Stomach smooth muscle (tissue), 2 donors: ENCODE results near the gene SLC9C2.
"Not testable (repeated sequence)": the region's sequence is repeated elsewhere in the genome, so short reads cannot be mapped to it uniquely, and the experiment has no call there.

Experiments used
- H3K27ac ChIP-seq: one replicate; pipeline ENCODE4 v1.7.0; 2013; ENCODE audit warnings: mild to moderate bottlenecking, low read length, inconsistent platforms
- H3K27me3 ChIP-seq, 2 donors: one replicate each; pipeline ENCODE4 v1.7.0; 2013; ENCODE audit warnings: low read length in 2 of 2; ENCODE audit not compliant: insufficient read depth in 2 of 2, control insufficient read depth in 1 of 2
- H3K36me3 ChIP-seq, 2 donors: one replicate each; pipeline ENCODE4 v1.7.0; 2013; ENCODE audit warnings: low read length in 2 of 2; ENCODE audit not compliant: control insufficient read depth in 2 of 2, insufficient read depth in 2 of 2
- H3K4me1 ChIP-seq: one replicate; pipeline ENCODE4 v1.7.0; 2013; ENCODE audit warnings: low read length; ENCODE audit not compliant: control insufficient read depth, insufficient read depth
- H3K4me3 ChIP-seq, 2 donors: one replicate each; pipeline ENCODE4 v1.7.0; 2013; ENCODE audit warnings: low read length in 2 of 2
- H3K9ac ChIP-seq, 2 donors: one replicate each; pipeline ENCODE4 v1.7.0; 2013; ENCODE audit warnings: low read length in 2 of 2, mild to moderate bottlenecking in 1 of 2
- H3K9me3 ChIP-seq, 2 donors: one replicate each; pipeline ENCODE4 v1.7.0; 2013; ENCODE audit warnings: low read length in 2 of 2; ENCODE audit not compliant: control insufficient read depth in 2 of 2
- donor health status: healthy.
- donor health status: Pancreatic carcinoma.

Gene SLC9C2

DNA sequence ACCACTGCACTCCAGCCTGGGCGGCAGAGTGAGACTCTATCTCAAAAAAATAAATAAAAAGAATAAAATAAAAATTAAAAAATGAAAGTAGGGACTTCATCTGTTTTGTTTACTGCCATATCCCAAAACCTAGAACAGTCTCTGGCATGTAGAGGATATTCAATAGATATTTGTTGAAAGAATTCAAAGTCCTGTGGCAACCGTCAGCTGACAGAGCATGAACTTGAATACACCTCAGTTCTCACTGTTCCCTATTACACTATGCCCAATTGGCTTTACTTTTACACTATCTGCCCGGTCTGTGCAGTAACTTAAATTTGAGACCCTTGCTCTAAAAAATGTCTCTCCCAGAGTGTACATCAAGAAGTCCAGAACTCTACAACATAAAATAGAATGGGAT, 79.5 kb downstream of the SLC9C2 start:
- no peaks in the 10 kb centered on the region for H3K36me3 ChIP-seq
- H3K4me1 ChIP-seq: no peaks in the 10 kb centered on the region
- H3K27me3 ChIP-seq: no peaks in the 10 kb centered on the region
- no peak overlapping the region for H3K9ac ChIP-seq
- H3K9me3 ChIP-seq: no peaks in the 10 kb centered on the region
- H3K27ac ChIP-seq: no peak overlapping the region
- no peak overlapping the region for H3K4me3 ChIP-seq

DNA sequence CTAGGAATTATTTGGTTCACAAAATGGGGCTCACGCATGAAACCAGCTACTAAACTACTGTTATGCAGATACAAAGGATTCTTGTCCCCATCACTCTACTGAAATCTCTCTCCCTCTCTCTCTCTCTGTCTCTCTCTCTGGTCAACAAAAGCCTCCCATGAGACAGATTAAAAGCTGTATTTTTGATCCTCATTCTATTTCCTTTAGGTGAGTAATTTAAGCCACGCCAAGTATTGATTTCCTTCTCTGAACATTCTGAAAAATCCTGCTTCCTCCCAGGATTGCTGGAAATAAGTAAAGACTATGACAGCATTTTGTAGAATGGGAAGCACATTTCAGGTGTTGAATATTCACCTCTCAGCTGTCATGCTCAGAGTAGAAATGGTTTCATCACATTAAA, 82.1 kb downstream of the SLC9C2 start:
- no peak overlapping the region for H3K9ac ChIP-seq
- no peaks in the 10 kb centered on the region for H3K4me1 ChIP-seq
- H3K27ac ChIP-seq: no peak overlapping the region
- H3K36me3 ChIP-seq: no peaks in the 10 kb centered on the region
- H3K4me3 ChIP-seq: no peak overlapping the region
- H3K27me3 ChIP-seq: no peaks in the 10 kb centered on the region
- no peaks in the 10 kb centered on the region for H3K9me3 ChIP-seq

DNA sequence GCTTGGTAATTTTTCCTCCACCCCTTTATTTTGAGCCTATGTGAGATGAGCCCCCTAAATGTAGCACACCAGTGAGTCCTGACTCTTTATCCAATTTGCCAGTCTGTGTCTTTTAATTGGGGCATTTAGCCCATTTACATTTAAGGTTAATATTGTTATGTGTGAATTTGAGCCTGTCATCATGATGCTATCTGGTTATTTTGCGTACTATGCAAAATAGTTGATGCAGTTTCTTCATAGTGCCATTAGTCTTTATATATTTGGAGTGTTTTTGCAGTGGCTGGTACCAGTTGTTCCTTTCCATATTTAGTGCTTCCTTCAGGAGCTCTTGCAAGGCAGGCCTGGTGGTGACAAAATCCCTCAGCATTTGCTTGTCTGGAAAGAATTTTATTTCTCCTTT, 88.4 kb downstream of the SLC9C2 start:
- not testable (repeated sequence) for H3K4me3 ChIP-seq, H3K36me3 ChIP-seq, H3K27me3 ChIP-seq, H3K9me3 ChIP-seq, H3K4me1 ChIP-seq, H3K9ac ChIP-seq, H3K27ac ChIP-seq

DNA sequence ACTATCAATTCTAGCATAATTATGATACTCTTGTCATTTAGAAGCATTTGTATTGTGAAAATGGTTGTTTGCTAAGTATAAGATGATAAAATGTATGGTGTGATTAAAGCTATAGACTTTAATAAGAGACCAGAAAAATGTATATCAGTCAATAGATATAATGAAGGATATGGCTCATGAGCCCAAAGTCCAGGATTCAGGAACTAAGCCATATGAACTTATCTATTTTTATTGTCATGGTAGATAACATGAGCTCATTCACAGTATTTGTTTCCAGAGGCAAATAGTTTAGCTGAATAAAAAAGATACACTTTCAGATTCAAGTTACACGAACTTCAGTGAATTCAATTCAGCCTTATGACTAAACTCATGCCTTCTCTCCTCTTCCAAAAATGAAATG, 93.1 kb downstream of the SLC9C2 start:
- Histone ChIP-seq H3K4me1 (peaks cover 12% of the 10 kb centered on the region), H3K4me3 (no peak overlapping the region), H3K27ac (no peak overlapping the region), H3K9ac (no peak overlapping the region), H3K27me3 (no peaks in the 10 kb centered on the region), H3K36me3 (no peaks in the 10 kb centered on the region), H3K9me3 (no peaks in the 10 kb centered on the region)

- Histone ChIP-seq H3K9ac (no peak overlapping the region), H3K36me3 (no peaks in the 10 kb centered on the region), H3K27me3 (no peaks in the 10 kb centered on the region), H3K27ac (peak overlapping the region; percentile 31), H3K9me3 (no peaks in the 10 kb centered on the region), H3K4me3 (no peak overlapping the region), H3K4me1 (peaks cover 20% of the 10 kb centered on the region)
Measured at GRCh38 chr1:173508541-173508940, 94.3 kb downstream of the SLC9C2 start.

DNA sequence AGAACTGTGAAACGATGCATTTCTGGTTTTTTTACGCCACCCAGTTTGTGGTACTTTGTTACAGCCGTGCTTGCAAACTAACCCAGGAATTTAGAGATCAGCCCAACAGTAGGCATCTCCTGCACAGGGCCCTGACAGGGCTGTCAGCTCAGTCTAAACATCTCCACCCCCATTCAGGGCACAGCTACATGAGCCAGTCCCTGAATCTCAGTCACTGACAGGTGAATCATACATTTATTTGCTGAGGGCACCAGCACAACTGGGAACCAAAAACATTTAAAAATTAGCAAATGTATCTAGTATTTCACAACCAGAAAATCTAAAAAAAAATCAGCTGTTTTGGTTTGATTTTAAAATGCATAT, 95.0 kb downstream of the SLC9C2 start:
- Histone ChIP-seq H3K27ac (peak overlapping the region; percentile 82), H3K27me3 (no peaks in the 10 kb centered on the region)

DNA sequence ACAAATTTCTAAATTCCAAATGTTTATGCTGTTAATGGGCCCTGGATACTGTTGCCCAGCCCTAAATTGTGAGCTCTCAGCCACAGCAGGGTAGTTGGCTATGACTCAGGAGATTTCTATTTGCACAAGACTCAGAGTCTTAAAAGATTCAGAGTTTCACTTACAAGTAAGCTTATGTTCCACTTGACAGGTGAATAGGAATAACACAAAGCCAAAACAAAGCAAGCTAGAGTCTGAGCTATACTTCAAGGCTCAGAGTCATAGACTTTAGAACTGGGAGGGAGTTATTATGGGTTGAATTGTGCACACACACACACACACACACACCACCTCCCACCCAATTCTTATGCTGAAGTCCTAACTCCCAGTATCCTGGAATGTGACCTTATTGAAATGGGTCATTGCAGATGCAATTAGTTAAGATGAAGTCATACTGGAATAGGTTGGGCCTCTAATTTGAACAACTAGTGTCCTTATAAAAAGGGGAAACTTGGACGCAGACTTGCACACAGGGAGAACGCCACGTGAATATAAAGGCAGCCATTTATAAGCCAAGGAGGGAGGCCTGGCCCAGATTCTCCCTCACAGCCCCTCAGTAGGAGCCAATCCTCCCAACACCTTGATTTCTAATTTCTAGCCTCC, 95.5 kb downstream of the SLC9C2 start:
- no peaks in the 10 kb centered on the region for H3K36me3 ChIP-seq
- peak overlapping the region in 1 of 2 donors; percentile 51 for H3K9ac ChIP-seq
- H3K27me3 ChIP-seq: no peaks in the 10 kb centered on the region
- no peak overlapping the region for H3K4me3 ChIP-seq
- no peaks in the 10 kb centered on the region for H3K9me3 ChIP-seq
- H3K4me1 ChIP-seq: peaks cover 20% of the 10 kb centered on the region
- H3K27ac ChIP-seq: peak overlapping the region; percentile 82

More for the DNA sequence above, 95.0 kb downstream of the SLC9C2 start:
- no peaks in the 10 kb centered on the region for H3K9me3 ChIP-seq
- H3K36me3 ChIP-seq: no peaks in the 10 kb centered on the region
- no peak overlapping the region for H3K4me3 ChIP-seq
- peak overlapping the region in 1 of 2 donors; percentile 51 for H3K9ac ChIP-seq
- H3K4me1 ChIP-seq: peaks cover 20% of the 10 kb centered on the region

DNA sequence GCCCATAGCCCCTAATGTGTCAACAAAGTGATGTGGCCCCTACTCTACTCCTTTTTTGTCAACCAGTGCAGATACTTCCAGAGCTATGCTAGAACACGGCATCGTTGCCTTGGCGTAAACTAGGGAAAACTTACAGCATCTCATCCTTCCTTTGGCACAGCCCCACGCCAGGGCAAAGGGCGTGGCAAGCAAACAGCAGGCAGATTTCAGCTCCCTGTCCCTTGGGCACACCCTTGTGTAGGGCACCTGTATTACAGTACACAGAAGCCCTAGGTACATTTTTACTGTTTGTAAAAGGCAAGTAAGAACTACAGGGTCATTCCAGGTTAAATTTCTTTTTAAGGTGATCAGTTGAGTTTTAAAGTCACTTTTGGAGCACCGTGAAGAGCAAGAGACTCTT, 96.4 kb downstream of the SLC9C2 start:
- H3K9ac ChIP-seq: no peak overlapping the region
- H3K9me3 ChIP-seq: no peaks in the 10 kb centered on the region
- peaks cover 20% of the 10 kb centered on the region for H3K4me1 ChIP-seq
- H3K27ac ChIP-seq: peak overlapping the region; percentile 82
- H3K4me3 ChIP-seq: no peak overlapping the region
- no peaks in the 10 kb centered on the region for H3K27me3 ChIP-seq
- H3K36me3 ChIP-seq: no peaks in the 10 kb centered on the region

- Histone ChIP-seq H3K27ac (no peak overlapping the region), H3K9ac (no peak overlapping the region)
Measured at GRCh38 chr1:173505391-173505790, 97.5 kb downstream of the SLC9C2 start.

GRCh38 chr1:173504268-173504667, 98.6 kb downstream of the SLC9C2 start:
- Histone ChIP-seq H3K27ac (no peak overlapping the region), H3K4me3 (no peak overlapping the region), H3K36me3 (no peaks in the 10 kb centered on the region), H3K27me3 (no peaks in the 10 kb centered on the region), H3K4me1 (peaks cover 20% of the 10 kb centered on the region), H3K9ac (no peak overlapping the region), H3K9me3 (no peaks in the 10 kb centered on the region)

More at GRCh38 chr1:173505391-173505790, 97.5 kb downstream of the SLC9C2 start:
- Histone ChIP-seq H3K27me3 (no peaks in the 10 kb centered on the region), H3K4me1 (peaks cover 20% of the 10 kb centered on the region), H3K9me3 (no peaks in the 10 kb centered on the region), H3K36me3 (no peaks in the 10 kb centered on the region), H3K4me3 (no peak overlapping the region)

DNA sequence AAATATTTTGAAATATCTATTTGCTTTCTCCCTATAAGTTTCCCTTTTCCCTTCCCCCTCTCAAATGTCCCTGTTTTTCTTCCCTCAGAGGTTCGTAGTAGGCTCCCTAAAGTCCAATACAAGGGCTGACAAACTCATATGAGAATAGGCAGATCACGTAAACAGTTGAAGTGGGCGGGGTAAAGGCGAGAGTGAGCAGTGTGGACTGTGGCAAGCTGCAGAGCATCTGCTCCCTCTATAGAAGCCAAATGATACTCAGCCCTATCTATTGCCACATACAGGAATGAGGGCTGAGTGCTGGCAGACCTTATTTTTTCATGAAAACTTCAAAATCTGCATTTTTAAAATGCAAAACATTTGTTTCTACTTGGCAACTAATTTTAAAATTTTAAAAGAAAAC, 99.5 kb downstream of the SLC9C2 start:
- Histone ChIP-seq H3K9ac (no peak overlapping the region), H3K4me3 (no peak overlapping the region), H3K9me3 (no peaks in the 10 kb centered on the region), H3K27ac (no peak overlapping the region), H3K4me1 (peaks cover 20% of the 10 kb centered on the region), H3K36me3 (no peaks in the 10 kb centered on the region), H3K27me3 (no peaks in the 10 kb centered on the region)
